Pancreas (tissue), 10 donors: Measurements from ENCODE around the gene THSD4. TPM values are rescaled to one million over a fixed set of nuclear protein-coding genes. Genes with fewer than 3 reads are reported as not detected.

Experiments
- ATAC-seq, 4 donors: fragments of 200-7000 bp; cut with Tn5 transposase; one replicate each; pipeline versions ENCODE4 v1.8.0 to v1.9.1; 2020; ENCODE audit warnings: mild to moderate bottlenecking in 4 of 4, moderate library complexity in 4 of 4
- DNase-seq, 6 donors: peaks; one replicate each; pipeline ENCODE4 v3.0.0-alpha.2; 2020
- FAIRE-seq: peaks from 2 replicates; lab custom pipeline; 2012; peaks lifted over from hg19 to GRCh38; lab: Jason Lieb, UNC
- H3K27ac ChIP-seq, 4 donors: fragments of 200-600 bp; sonication (generic); 1 replicate in 3 of 4; 2 replicates in 1 of 4; pipeline versions ENCODE4 v1.5.0 to v1.8.0; 2020
- H3K27me3 ChIP-seq, 4 donors: fragments of 200-600 bp; one replicate each; pipeline ENCODE4 v1.8.0; 2021
- H3K36me3 ChIP-seq, 3 donors: fragments of 200-600 bp; sonication (generic) in 1 of 3; one replicate each; pipeline versions ENCODE4 v1.5.0 to v1.8.0; 2020 to 2021
- H3K4me1 ChIP-seq, 3 donors: fragments of 200-600 bp; one replicate each; pipeline ENCODE4 v1.8.0; 2021
- H3K4me3 ChIP-seq, 4 donors: fragments of 200-600 bp; sonication (generic) in 2 of 4; one replicate each; pipeline versions ENCODE4 v1.5.0 to v1.8.0; 2020 to 2021
- H3K9me3 ChIP-seq, 4 donors: fragments of 200-600 bp; one replicate each; pipeline ENCODE4 v1.8.0; 2021
- CTCF ChIP-seq, 4 donors: fragments of 200-600 bp; sonication (generic) in 3 of 4; IDR thresholded peaks; one replicate each; pipeline versions ENCODE4 v1.5.0 to v1.8.0; 2021; ENCODE audit warnings: antibody characterized with exemption in 4 of 4
- WGBS, 2 donors: extraction: QIAGEN DNeasy Blood & Tissue Kit; methylation state at CpG; one replicate each; pipeline ENCODE4 v1.1.7; 2013; 5-methylcytosine and 5-hydroxymethylcytosine counted together
- intact Hi-C, 3 donors: fragments of 100-400 bp; cut with DNase I; formaldehyde crosslinking; loops; one replicate each; pipeline versions ENCODE4 v1.11.1 to v1.14.2; 2022
- polyA plus RNA-seq, 2 donors: library from polyadenylated mRNA; stranded (reverse); fragments of 200-250 nt; gene quantifications; one replicate each; pipeline ENCODE4 v1.2.3, GENCODE V29; 2013
- total RNA-seq, 6 donors: library from RNA; stranded (reverse); fragmentation: NEBNext Ultra II Directional in 4 of 6; extraction: Animal tissue kit (Norgen Biotek cat#: 25700) in 4 of 6; gene quantifications; one replicate each; pipeline versions ENCODE4 v1.2.1 to v1.2.4, GENCODE V29; 2021 to 2023
- donor health status: healthy with polysubstance abuse.
- donor health status: DM: no; HTN: no; CAD: no; lungs with moderate emphysema.
- donor health status: DM: no; HTN: no; CAD: no.
- donor health status: control.
- donor health status: control.
- donor health status: Bipolar disorder and iron deficiency.
- donor health status: DM: yes; HTN: yes; CAD: no.
- donor health status: DM: no; HTN: no; CAD: no.
- donor health status: DM: no; HTN: no; CAD: no.
- donor health status: DM: yes; HTN: yes; CAD: no.

The THSD4 gene
- total and polyA plus RNA-seq, 8 donors: 6.0 to 17.8 (median 13.3) TPM

DNA sequence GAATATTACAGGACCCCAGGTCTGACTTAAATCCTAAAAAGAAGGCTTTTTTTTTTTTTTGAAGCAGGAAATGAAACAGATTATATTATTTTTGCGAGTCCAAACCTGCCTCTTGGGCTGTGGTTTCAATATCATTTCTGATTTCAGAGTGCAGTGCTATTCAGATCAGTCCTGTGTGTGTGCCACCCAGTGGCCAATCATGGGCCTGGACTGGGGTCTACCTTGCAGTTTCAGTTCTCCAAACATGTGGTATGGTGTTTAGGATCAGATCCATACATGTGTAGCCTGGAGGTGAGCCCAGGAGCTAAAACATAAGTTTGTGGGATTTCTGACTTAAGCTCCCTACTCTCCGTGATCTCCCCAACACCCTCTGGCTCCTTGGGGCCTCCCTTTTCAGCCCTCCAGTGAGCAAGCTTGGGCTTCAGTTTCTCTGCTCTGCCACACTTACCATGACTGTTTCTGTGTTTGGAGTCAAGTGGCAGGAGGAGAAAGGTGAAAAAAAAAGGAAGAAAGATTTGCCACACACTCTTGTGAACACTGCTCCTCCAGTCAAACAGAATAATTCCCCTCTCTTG is 12.1 kb upstream of the THSD4 start:
- ATAC-seq: peak; percentile 46 to 76 (median 60)
- DNase-seq: no peak
- peak in 2 of 4 donors; percentile 10 to 19 for TF ChIP-seq CTCF (IDR thresholded peaks at IDR 0.05)
- no peak overlapping the region for H3K27ac ChIP-seq
- H3K4me1 ChIP-seq: no peaks in the 10 kb centered on the region
- no peaks in the 10 kb centered on the region for H3K27me3 ChIP-seq
- no peaks in the 10 kb centered on the region for H3K9me3 ChIP-seq
- H3K36me3 ChIP-seq: no peaks in the 10 kb centered on the region
- no peak for FAIRE-seq
- WGBS, 2 donors: 70 to 73% methylated on average over 2 of the region's 2 CpGs
- intact Hi-C loops: no loop called here
- no peak overlapping the region for H3K4me3 ChIP-seq

- H3K27ac ChIP-seq: no peak overlapping the region
Observed at GRCh38 chr15:71104636-71105035, 10.6 kb upstream of the THSD4 start.

DNA sequence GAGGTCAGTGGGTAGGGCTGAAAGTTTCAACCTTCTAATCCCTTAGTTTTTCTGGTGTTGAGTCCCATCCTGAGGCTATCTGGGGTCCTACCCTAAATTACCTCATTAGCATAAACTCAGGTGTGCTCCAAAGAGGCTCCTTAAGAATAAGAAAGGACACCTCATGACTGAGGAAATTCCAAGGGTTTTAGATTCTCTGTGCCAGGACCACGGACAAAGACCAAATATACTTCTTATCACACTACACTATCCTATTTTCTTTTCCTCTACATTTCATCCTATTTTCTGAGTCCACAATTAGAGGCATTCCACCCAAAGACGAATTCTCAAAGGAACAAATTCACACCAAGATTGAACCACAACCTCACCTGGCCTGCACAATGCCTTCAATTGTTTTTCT is 9.8 kb upstream of the THSD4 start:
- WGBS, 2 donors: 68 to 79% methylated on average over 2 of the region's 2 CpGs

More at GRCh38 chr15:71104636-71105035, 10.6 kb upstream of the THSD4 start:
- WGBS, 2 donors: 76 to 84% methylated on average over 7 of the region's 7 CpGs
- DNase-seq (no peak), ATAC-seq (no peak), FAIRE-seq (no peak)
- Histone ChIP-seq H3K9me3 (no peaks in the 10 kb centered on the region), H3K36me3 (no peaks in the 10 kb centered on the region), H3K27me3 (no peaks in the 10 kb centered on the region), H3K4me3 (no peak overlapping the region), H3K4me1 (no peaks in the 10 kb centered on the region)
- intact Hi-C loops: no loop called here
- no peak for TF ChIP-seq CTCF (IDR thresholded peaks at IDR 0.05)

GRCh38 chr15:71106802-71107500 is 8.3 kb upstream of the THSD4 start:
- H3K4me3 ChIP-seq: no peak overlapping the region
- H3K27ac ChIP-seq: no peak overlapping the region
- H3K36me3 ChIP-seq: no peaks in the 10 kb centered on the region
- ATAC-seq: no peak
- WGBS, 2 donors: 80 to 86% methylated on average over 4 of the region's 4 CpGs
- no peaks in the 10 kb centered on the region for H3K9me3 ChIP-seq
- intact Hi-C loops: no loop called here
- H3K4me1 ChIP-seq: no peaks in the 10 kb centered on the region
- DNase-seq: no peak
- no peak for TF ChIP-seq CTCF (IDR thresholded peaks at IDR 0.05)
- no peak for FAIRE-seq
- H3K27me3 ChIP-seq: no peaks in the 10 kb centered on the region

More for the DNA sequence above, 9.8 kb upstream of the THSD4 start:
- H3K36me3 ChIP-seq: no peaks in the 10 kb centered on the region
- no peaks in the 10 kb centered on the region for H3K27me3 ChIP-seq
- no peak for FAIRE-seq
- no peak overlapping the region for H3K27ac ChIP-seq
- DNase-seq: no peak
- H3K4me1 ChIP-seq: no peaks in the 10 kb centered on the region
- no peaks in the 10 kb centered on the region for H3K9me3 ChIP-seq
- intact Hi-C loops: no loop called here
- no peak for TF ChIP-seq CTCF (IDR thresholded peaks at IDR 0.05)
- H3K4me3 ChIP-seq: no peak overlapping the region
- ATAC-seq: no peak

DNA sequence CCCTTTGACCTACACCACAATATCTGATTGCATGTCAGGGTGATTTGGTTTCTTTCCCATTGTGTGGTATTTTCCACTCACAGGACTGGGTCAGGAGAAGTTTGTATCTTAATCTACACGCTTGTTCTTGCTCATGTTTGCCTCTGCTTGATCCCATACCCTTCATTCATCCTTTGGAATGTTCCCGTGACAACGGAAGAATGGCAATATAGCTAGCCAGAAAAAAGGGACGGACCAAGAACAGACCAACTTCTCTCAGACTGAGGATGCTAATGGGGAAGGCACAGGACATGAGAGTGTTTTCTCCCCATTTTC is 7.8 kb upstream of the THSD4 start:
- Histone ChIP-seq H3K9me3 (no peaks in the 10 kb centered on the region), H3K4me3 (no peak overlapping the region), H3K27me3 (no peaks in the 10 kb centered on the region), H3K4me1 (no peaks in the 10 kb centered on the region), H3K36me3 (no peaks in the 10 kb centered on the region), H3K27ac (no peak overlapping the region)
- intact Hi-C loops: no loop called here
- TF ChIP-seq CTCF (IDR thresholded peaks at IDR 0.05): no peak
- 83 to 93% methylated on average over 4 of the region's 4 CpGs for WGBS, 2 donors
- FAIRE-seq: no peak
- DNase-seq: no peak
- no peak for ATAC-seq
